H1 (cell line): ENCODE measurements around the gene FSTL4. TPM values are rescaled to one million over a fixed set of nuclear protein-coding genes. Genes with fewer than 3 reads are reported as not detected.

Experiments used
- CTCF ChIA-PET: fragments of 300-600 bp; sonication (Branson Sonifier 250); formaldehyde crosslinking; loops from one replicate; lab custom pipeline; 2021; ENCODE audit not compliant: partially characterized antibody; lab: Charles Lee
- POLR2A ChIA-PET: fragments of 300-600 bp; sonication (Branson Sonifier 250); formaldehyde crosslinking; loops from one replicate; lab custom pipeline; 2021; ENCODE audit warnings: inconsistent platforms; ENCODE audit not compliant: partially characterized antibody; lab: Charles Lee
- DNase-seq, 2 experiments: peaks; one replicate each; pipeline versions ENCODE4 v3.0.0 to v3.0.0-alpha.2; 2010 to 2022; ENCODE audit warnings: low spot score in 2 of 2, low read depth in 1 of 2, mixed read lengths in 1 of 2
- FAIRE-seq: peaks from 2 replicates; lab custom pipeline; 2011; peaks lifted over from hg19 to GRCh38; lab: Jason Lieb, UNC
- H2AFZ ChIP-seq: 2 replicates; pipeline ENCODE4 v1.8.1; 2012; ENCODE audit warnings: low read length, inconsistent platforms
- H2AK5ac ChIP-seq: 2 replicates; pipeline ENCODE4 v1.6.1; 2013; ENCODE audit warnings: low read depth, low read length
- H2BK120ac ChIP-seq: replicated peaks from 2 replicates; pipeline ENCODE3; 2013; ENCODE audit warnings: low read depth, low read length, inconsistent platforms
- H2BK12ac ChIP-seq: 2 replicates; pipeline ENCODE4 v1.6.1; 2013; ENCODE audit warnings: low read depth, low read length
- H2BK15ac ChIP-seq: 2 replicates; pipeline ENCODE4 v1.6.1; 2013; ENCODE audit warnings: low read length
- H2BK20ac ChIP-seq: 2 replicates; pipeline ENCODE4 v1.6.1; 2013; ENCODE audit warnings: low read length
- H2BK5ac ChIP-seq: 2 replicates; pipeline ENCODE4 v1.6.1; 2013; ENCODE audit warnings: low read depth, low read length
- H3K14ac ChIP-seq: 2 replicates; pipeline ENCODE4 v1.6.1; 2013; ENCODE audit warnings: inconsistent platforms; ENCODE audit not compliant: insufficient read length
- H3K18ac ChIP-seq: 2 replicates; pipeline ENCODE4 v1.6.1; 2013; ENCODE audit warnings: low read length; ENCODE audit errors: extremely low read depth
- H3K23ac ChIP-seq: 2 replicates; pipeline ENCODE4 v1.6.1; 2013; ENCODE audit warnings: inconsistent platforms; ENCODE audit not compliant: insufficient read length
- H3K23me2 ChIP-seq: 2 replicates; pipeline ENCODE4 v1.6.1; 2013; ENCODE audit warnings: low read depth, low read length
- H3K27ac ChIP-seq: 2 replicates; pipeline ENCODE4 v1.6.1; 2011; ENCODE audit warnings: low read depth, low read length, inconsistent platforms
- H3K27me3 ChIP-seq, 4 experiments: replicated peaks in 1 of 4; 1 replicate in 1 of 4; 2 replicates in 3 of 4; pipeline versions ENCODE4 v1.6.1 to v1.8.1; 2011 to 2013; ENCODE audit warnings: low read length in 3 of 4, mild to moderate bottlenecking in 3 of 4, inconsistent platforms in 2 of 4, mixed read lengths in 2 of 4, moderate library complexity in 1 of 4; ENCODE audit not compliant: control insufficient read depth in 3 of 4, insufficient read depth in 3 of 4; ENCODE audit errors: extremely low read depth in 1 of 4
- H3K36me3 ChIP-seq, 4 experiments: 2 replicates each; pipeline versions ENCODE4 v1.6.1 to v1.8.1; 2011 to 2013; ENCODE audit warnings: mild to moderate bottlenecking in 4 of 4, low read length in 3 of 4, moderate library complexity in 2 of 4, control low read depth in 1 of 4, inconsistent platforms in 1 of 4; ENCODE audit not compliant: insufficient read depth in 4 of 4, control insufficient read depth in 2 of 4
- H3K4ac ChIP-seq: replicated peaks from 2 replicates; pipeline ENCODE3; 2013; ENCODE audit warnings: low read length, low read depth, mixed read lengths, inconsistent platforms; ENCODE audit not compliant: insufficient read length
- H3K4me1 ChIP-seq, 4 experiments: replicated peaks in 1 of 4; 1 replicate in 1 of 4; 2 replicates in 3 of 4; pipeline versions ENCODE4 v1.6.1 to v1.8.1; 2011 to 2013; ENCODE audit warnings: low read length in 3 of 4, inconsistent platforms in 2 of 4, mixed read lengths in 1 of 4; ENCODE audit not compliant: insufficient read depth in 4 of 4, control insufficient read depth in 3 of 4
- H3K4me2 ChIP-seq, 2 experiments: 2 replicates each; pipeline versions ENCODE4 v1.6.1 to v1.8.1; 2011 to 2013; ENCODE audit warnings: low read depth in 2 of 2, low read length in 2 of 2, control low read depth in 1 of 2, inconsistent platforms in 1 of 2, mild to moderate bottlenecking in 1 of 2; ENCODE audit not compliant: insufficient read depth in 1 of 2
- H3K4me3 ChIP-seq, 4 experiments: fragments of 200-600, 300-600 bp in 1 of 4; sonication (generic), shearing (Covaris generic), sonication (Bioruptor Twin) in 1 of 4; 2 replicates each; pipeline versions ENCODE4 v1.5.1 to v1.8.1; 2011 to 2016; ENCODE audit warnings: low read length in 4 of 4, low read depth in 3 of 4, control low read depth in 2 of 4, inconsistent platforms in 2 of 4, mild to moderate bottlenecking in 2 of 4, mixed read lengths in 1 of 4, moderate library complexity in 1 of 4; ENCODE audit not compliant: insufficient read depth in 2 of 4; ENCODE audit errors: extremely low read depth in 1 of 4
- H3K56ac ChIP-seq: replicated peaks from 2 replicates; pipeline ENCODE3; 2013; ENCODE audit warnings: low read depth, mild to moderate bottlenecking, mixed read lengths, low read length, inconsistent platforms; ENCODE audit not compliant: insufficient read length
- H3K79me1 ChIP-seq: 2 replicates; pipeline ENCODE4 v1.6.1; 2013; ENCODE audit warnings: low read depth, low read length, control low read depth
- H3K79me2 ChIP-seq, 2 experiments: 2 replicates each; pipeline versions ENCODE4 v1.6.1 to v1.8.1; 2012 to 2013; ENCODE audit warnings: low read length in 2 of 2, mild to moderate bottlenecking in 2 of 2, inconsistent platforms in 1 of 2; ENCODE audit not compliant: insufficient read depth in 2 of 2, control insufficient read depth in 1 of 2
- H3K9ac ChIP-seq, 4 experiments: replicated peaks in 1 of 4; 1 replicate in 1 of 4; 2 replicates in 3 of 4; pipeline versions ENCODE4 v1.6.1 to v1.8.1; 2011 to 2013; ENCODE audit warnings: low read depth in 3 of 4, low read length in 3 of 4, control low read depth in 2 of 4, mild to moderate bottlenecking in 2 of 4, moderate library complexity in 2 of 4, inconsistent platforms in 1 of 4; ENCODE audit errors: extremely low read depth in 1 of 4
- H3K9me3 ChIP-seq, 2 experiments: 2 replicates each; pipeline versions ENCODE4 v1.6.1 to v1.8.1; 2012 to 2013; ENCODE audit warnings: mild to moderate bottlenecking in 2 of 2, moderate library complexity in 2 of 2, control low read depth in 1 of 2, inconsistent platforms in 1 of 2, low read depth in 1 of 2, low read length in 1 of 2, mixed read lengths in 1 of 2; ENCODE audit not compliant: insufficient read depth in 2 of 2
- H4K20me1 ChIP-seq, 2 experiments: replicated peaks in 1 of 2; 2 replicates each; pipeline versions ENCODE3 to v1.8.1; 2011 to 2013; ENCODE audit warnings: inconsistent platforms in 2 of 2, low read length in 2 of 2, mild to moderate bottlenecking in 1 of 2; ENCODE audit not compliant: insufficient read depth in 2 of 2, control insufficient read depth in 1 of 2
- H4K5ac ChIP-seq: 2 replicates; pipeline ENCODE4 v1.6.1; 2013; ENCODE audit warnings: low read length, low read depth, mixed read lengths, inconsistent platforms; ENCODE audit not compliant: insufficient read length
- H4K8ac ChIP-seq: 2 replicates; pipeline ENCODE4 v1.8.0; 2013; ENCODE audit warnings: mild to moderate bottlenecking, moderate library complexity, low read length, inconsistent platforms; ENCODE audit not compliant: insufficient read depth; ENCODE audit errors: extremely low read depth
- H4K91ac ChIP-seq: replicated peaks from 2 replicates; pipeline ENCODE3; 2013; ENCODE audit warnings: low read length, mixed read lengths, inconsistent platforms; ENCODE audit not compliant: insufficient read length
- BACH1 ChIP-seq: IDR thresholded peaks from 2 replicates; pipeline ENCODE4 v1.6.1; 2012; ENCODE audit warnings: low read length, improper control_type of control experiment
- EP300 ChIP-seq, 2 experiments: IDR thresholded peaks; 1 replicate in 1 of 2; 2 replicates in 1 of 2; pipeline ENCODE4 v1.6.1; 2011 to 2012; ENCODE audit warnings: low read depth in 2 of 2, low read length in 2 of 2, mild to moderate bottlenecking in 2 of 2, borderline replicate concordance in 1 of 2, inconsistent platforms in 1 of 2, moderate library complexity in 1 of 2
- RXRA ChIP-seq: IDR thresholded peaks from 2 replicates; pipeline ENCODE4 v1.6.1; 2011; ENCODE audit warnings: low read depth, mild to moderate bottlenecking, low read length, moderate library complexity; ENCODE audit not compliant: insufficient read depth
- WGBS, 2 experiments: shearing (Covaris generic) in 1 of 2; methylation state at CpG; one replicate each; pipeline versions ENCODE4 v1.1.6 to v1.1.7; 2013 to 2015; ENCODE audit warnings: low lambda C conversion rate in 2 of 2, mixed read lengths in 2 of 2, inconsistent platforms in 1 of 2, low coverage in 1 of 2, missing lambda C conversion rate in 1 of 2; ENCODE audit not compliant: insufficient replicate concordance in 2 of 2, insufficient coverage in 1 of 2, insufficient read length in 1 of 2; ENCODE audit errors: extremely low coverage in 1 of 2, missing lambda C conversion rate in 1 of 2; 5-methylcytosine and 5-hydroxymethylcytosine counted together
- polyA plus RNA-seq, 7 experiments: library from polyadenylated mRNA; depleted of rRNA in 3 of 7; stranded (reverse) in 5 of 7; unstranded in 2 of 7; fragments of >200 nt in 5 of 7; fragments of 200-250 nt in 2 of 7; gene quantifications; 1 replicate in 5 of 7; 2 replicates in 1 of 7; 4 replicates in 1 of 7; pipeline versions ENCODE4 v1.2.1 to v1.2.3, GENCODE V29; 2011 to 2013; ENCODE audit warnings: missing spikeins in 2 of 7, mixed read lengths in 2 of 7
- total RNA-seq: library from RNA; stranded (reverse); fragmentation: NEBNext Ultra II Directional; extraction: Animal tissue kit (Norgen Biotek cat#: 25700); gene quantifications from 2 replicates; pipeline ENCODE4 v1.2.1, GENCODE V29; 2021

Gene FSTL4
- total and polyA plus RNA-seq, 2 of the 8 experiments (the other 6 are each of a cell fraction or from before 2014, with no cell fraction given): 3.1 to 4.1 TPM

DNA sequence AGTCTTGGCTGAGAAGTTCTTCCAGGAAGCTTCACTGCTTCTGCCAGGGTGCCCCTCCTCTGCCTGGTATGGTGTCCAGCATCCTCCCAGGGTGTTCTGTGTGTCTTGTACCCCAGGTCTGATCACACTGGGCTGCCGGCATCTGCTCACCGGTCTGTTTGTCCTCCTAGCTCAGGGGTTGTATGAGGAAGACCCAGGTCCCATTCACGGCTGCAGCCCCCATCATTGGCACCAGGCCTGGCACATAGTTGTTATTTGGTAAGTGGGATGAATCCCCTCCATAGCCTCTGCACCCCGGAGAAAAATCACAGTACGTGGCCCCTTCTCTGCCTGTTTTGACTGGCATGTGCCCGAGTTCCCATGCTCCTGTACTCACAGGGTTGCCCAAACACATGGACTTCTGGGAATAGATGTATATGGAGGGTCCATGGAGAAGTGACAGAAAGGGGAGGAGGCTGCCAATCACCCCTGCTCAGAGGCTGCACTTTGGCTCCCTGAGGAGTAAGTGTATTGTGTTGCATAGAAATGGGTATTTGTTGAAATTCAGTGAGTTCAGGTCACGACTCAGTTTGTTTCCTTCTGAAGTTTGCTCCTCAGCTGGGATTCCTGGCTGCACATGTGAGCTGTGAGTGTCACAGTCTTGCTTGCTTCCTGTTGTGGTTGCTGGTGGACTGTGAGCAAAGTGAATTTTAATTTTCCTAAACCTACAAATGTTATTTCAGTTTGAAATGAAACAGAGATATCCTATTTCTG lies 464.4 kb downstream of the FSTL4 start:
- FAIRE-seq (no peak), DNase-seq (no peak)
- Histone ChIP-seq H2BK15ac (no peak overlapping the region), H2BK120ac (no peak overlapping the region), H3K79me1 (no peaks in the 10 kb centered on the region), H4K5ac (no peak overlapping the region), H4K8ac (no peak overlapping the region), H3K9me3 (no peaks in the 10 kb centered on the region), H4K91ac (no peak overlapping the region), H3K4me1 (no peaks in the 10 kb centered on the region), H3K79me2 (no peaks in the 10 kb centered on the region), H2AK5ac (no peak overlapping the region), H3K9ac (no peak overlapping the region), H2AFZ (no peak overlapping the region), H3K23me2 (no peaks in the 10 kb centered on the region), H2BK20ac (no peak overlapping the region), H3K27me3 (no peaks in the 10 kb centered on the region), H3K23ac (no peak overlapping the region), H3K4me2 (no peak overlapping the region), H2BK12ac (no peak overlapping the region), H2BK5ac (no peak overlapping the region), H3K4ac (no peak overlapping the region), H3K14ac (no peak overlapping the region), H4K20me1 (no peaks in the 10 kb centered on the region), H3K27ac (no peak overlapping the region), H3K4me3 (no peak overlapping the region), H3K56ac (no peak overlapping the region), H3K18ac (no peak overlapping the region), H3K36me3 (no peaks in the 10 kb centered on the region)
- ChIA-PET CTCF (interaction anchor here (1.3 to 1.5 kb wide), 3 partner anchors 99 to 113 kb away, joined by 3 to 4 read pairs (median 3); no protein-coding TSS in a partner anchor), POLR2A (no interaction called here)
- 83% methylated on average over 7 of the region's 7 CpGs; no CpG with 5 or more reads in 1 of the 2 experiments for WGBS, 2 experiments
- TF ChIP-seq RXRA (no peak), EP300 (IDR thresholded peaks at IDR 0.05; ENCODE audit: borderline replicate concordance in 1 of 2, low read depth in 2 of 2, low read length in 2 of 2) (no peak), BACH1 (no peak)
